ENCODE measurements around the gene PKN1.
A peak's percentile ranks its signal among the peaks of the same experiment; 100 is the strongest.

The PKN1 gene

GRCh38 chr19:14405758-14406644 is 27.1 kb upstream of the PKN1 start:
- peak; percentile 85 for DNase-seq

DNA sequence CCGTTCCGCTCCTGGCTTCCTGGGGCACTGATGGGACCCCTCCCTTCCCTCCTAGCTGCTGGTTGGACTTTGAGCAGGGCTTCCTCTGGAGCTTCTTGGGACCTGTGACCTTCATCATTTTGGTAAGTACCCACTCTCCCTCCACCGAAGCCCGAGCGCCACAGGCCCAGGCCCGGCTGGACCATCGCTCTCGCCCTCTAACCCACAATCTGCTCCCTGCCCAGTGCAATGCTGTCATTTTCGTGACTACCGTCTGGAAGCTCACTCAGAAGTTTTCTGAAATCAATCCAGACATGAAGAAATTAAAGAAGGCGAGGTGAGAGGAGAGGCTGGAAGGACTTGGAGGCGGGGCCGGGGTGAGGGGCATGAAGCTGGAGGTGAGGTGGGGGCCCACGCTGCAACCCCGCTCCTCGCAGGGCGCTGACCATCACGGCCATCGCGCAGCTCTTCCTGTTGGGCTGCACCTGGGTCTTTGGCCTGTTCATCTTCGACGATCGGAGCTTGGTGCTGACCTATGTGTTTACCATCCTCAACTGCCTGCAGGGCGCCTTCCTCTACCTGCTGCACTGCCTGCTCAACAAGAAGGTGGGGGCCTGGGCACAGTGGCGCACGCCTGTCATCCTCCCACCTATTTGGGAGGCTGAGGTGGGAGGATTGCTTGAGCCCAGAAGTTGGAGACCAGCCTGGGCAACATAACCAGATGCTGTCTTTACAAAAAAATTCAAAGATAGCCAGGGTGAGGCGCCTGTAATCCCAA is 26.3 kb upstream of the PKN1 start:
- no peak for DNase-seq

- DNase-seq: no peak
Measured at GRCh38 chr19:14407605-14408484, 25.3 kb upstream of the PKN1 start.

- DNase-seq: no peak
Measured at GRCh38 chr19:14408491-14409145, 24.5 kb upstream of the PKN1 start.

DNA sequence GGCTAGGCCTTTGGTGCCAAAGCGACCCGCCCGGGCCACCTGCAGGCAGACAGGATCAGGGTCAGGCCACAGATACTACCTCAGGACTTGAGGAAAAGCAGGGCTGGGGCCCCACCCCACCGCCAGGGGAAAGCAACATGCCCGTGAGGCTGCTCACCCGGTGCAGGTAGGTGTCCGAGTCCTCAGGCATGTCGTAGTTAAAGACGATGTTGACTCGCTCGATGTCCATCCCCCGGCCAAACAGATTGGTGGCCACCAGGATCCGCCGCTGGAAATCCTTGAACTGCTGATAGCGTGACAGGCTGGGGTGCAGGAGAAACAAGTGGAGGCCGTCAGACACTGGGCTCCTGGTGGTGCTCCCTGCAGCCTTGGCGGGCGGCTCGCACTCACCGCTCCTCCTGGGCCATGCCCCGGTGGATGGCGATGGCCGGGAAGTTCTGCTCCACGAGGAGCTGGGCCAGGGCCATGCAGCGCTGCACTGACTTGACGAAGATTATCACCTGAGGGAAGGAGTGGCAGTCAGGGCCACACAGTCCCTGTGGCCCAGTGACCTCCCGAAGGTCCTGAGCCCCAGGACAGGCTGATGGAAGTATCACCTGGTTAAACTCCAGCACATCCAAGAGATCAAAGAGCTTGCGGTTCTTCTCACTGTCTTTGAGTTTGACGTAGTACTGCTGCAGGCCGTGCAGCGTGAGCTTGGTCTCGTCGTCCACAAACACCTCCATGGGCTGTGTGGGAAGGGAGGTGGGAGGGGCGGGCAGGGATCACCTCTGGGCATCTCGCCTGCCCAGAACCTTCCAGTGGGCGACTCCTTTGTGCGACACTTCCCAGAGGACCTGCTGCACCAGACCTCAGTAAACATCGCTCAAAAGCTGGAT is 23.7 kb upstream of the PKN1 start:
- no peak for DNase-seq

DNA sequence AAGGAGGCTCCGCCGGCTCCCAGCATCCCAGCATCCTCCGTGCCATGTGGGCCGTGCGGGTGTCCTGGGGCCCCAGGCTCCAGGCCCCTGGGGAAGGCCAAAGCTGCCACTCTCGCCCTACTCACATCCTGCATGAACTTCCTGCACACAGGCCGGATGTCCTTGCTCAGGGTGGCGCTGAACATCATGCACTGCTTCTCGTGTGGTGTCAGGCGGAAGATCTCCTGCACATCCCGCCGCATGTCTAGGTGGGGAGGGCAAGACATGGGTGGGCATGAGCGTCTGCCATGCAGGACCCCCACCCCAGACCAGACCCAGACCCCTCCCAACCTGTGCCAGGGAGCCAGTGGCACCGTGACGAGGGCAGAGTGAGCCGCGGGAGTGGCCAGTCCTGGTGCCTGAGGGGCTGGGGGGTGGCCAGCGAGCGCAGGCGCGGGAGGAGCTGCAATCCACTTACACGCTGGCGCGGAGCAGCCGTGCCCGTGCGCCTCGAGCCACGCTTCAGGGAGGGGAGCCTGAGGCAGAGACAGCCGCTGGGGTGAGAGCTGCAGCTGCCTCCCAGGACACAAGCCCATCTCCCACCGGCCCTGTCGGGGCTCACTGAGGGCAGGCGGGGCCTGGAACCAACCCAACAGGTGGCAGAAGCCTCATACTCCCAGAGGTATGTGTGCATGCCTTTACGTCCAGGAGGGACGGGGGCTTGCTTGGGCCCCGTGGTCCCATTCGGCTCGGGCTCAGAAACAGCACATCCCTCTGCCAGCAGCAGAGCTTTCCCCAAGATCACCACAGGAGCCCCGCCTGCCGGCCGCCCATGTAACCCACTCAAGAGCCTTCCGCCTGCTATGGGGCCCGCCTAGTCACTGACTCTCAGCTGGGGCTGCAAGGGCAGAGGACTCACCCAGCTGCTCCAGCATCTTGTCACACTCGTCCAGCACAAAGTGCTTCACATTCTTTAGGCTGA is 22.7 kb upstream of the PKN1 start:
- DNase-seq: no peak

DNA sequence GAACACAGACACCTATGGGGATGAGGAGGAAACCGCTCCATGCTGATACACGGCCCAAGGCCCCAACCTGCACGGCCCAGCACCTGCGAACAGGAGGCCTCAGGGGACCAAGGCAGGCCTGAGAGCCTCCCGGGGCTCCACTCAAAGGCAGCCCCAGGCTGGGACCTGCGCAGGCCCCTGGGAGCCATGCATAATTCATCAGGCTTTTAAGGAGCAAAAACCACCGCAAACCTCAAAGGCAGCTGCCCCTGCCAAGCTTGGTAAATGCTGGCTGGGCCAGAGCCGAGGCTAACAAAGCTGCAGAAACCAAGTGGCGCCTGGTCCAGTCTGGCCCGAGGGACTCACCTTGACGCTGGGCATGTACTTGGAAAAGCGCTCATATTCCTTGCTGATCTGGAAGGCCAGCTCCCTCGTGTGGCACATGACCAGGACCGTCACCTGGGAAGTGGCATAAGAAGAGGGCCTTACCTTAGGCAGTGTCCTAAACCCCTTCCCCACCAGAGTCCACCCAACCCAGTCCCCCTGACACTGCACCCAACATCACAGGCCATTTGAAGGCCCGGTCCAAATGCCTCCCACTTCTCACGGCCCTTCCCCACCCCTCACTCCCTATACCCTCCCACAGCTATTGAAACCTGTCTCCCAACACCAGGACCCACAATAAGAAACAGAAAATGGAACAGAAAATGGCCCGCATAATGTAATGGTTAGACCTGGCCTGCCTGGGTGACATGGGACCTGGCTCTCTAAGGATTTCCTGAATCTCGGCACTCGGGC is 21.8 kb upstream of the PKN1 start:
- no peak for DNase-seq

- DNase-seq: no peak
Measured at GRCh38 chr19:14411938-14412245, 21.2 kb upstream of the PKN1 start.

DNA sequence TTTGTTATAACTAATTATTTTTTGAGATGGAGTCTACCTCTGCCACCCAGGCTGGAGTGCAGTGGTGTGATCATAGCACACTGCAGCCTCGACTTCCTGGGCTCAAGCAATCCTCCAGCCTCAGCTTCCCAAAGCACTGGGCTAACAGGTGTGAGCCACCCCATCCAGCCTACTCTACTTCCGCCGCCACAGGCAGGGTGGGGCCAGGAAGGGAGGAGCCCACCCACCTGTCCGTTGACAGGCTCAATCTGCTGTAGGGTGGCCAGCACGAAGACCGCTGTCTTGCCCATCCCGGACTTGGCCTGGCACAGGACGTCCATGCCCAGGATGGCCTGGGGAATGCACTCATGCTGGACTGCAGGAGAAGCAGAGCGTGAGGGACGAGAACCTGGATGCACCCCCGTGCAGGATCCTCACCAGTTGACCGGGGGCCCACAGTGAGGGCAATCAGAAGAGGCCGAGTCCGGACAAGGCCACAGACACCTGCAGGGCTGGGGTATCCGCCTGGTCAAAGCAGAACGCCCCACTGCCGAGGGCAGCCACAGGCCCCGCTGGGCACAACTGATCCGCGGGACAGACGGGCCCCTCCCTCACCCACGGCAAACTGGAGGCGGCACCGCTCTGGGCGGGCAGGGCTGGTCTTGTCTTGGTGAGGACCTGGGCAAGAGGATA is 20.6 kb upstream of the PKN1 start:
- no peak for DNase-seq

DNA sequence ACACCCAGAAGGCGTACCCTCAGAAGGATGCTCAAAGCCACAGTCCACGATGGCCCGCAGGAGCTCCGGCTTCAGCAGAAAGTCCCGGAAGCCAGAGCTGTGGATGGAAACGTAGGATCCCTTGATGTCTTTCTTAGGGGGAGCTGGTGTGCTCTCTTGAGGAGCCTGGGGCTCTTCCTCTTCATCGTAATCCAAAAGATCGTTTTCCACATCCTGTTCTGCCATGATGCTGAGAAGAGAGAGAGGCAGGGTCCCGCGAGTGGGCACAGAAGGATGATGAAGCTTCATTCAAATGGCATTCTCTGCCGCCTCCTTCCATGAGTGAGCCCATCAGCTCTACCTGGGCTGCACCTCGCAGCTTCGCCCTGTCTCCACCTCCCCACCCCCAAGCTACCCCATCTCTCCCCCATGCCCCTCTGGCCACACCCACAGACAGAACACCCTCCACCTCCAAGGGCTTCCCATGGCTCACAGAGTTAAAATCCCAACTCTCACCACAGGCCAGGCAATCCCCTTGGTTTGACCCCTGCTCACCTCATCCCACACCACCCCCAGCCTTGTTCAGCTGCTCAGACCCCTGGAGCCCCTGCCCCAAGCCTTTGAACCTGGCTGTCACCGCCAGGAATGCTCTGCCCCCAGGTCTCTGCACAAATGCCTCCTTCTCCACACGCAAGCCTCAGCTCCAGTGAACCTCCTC is 20.0 kb upstream of the PKN1 start:
- DNase-seq: no peak

DNA sequence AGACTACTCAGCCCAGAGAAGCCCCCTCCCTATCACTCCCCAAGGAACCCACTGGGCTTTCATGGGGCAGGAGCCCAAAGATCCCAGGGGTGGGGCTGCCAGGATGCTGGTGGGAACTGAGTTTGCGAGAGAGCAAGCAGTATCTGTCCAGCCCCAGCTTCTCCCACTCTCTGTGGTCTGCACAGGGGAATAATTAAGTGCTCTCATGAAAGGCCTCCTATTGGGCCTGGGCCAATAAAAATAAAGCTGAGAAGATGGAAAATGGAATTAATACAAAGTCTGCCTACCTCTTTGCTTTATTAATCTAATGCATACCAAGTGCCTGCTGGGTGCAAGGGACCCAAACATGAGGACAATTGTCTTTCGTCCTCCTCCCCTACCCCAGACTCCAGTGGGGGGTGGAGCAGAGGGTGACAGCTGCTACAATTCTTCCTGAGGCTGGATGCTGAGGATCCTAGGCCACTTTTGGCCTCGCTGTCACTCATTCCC is 19.4 kb upstream of the PKN1 start:
- no peak for DNase-seq

DNA sequence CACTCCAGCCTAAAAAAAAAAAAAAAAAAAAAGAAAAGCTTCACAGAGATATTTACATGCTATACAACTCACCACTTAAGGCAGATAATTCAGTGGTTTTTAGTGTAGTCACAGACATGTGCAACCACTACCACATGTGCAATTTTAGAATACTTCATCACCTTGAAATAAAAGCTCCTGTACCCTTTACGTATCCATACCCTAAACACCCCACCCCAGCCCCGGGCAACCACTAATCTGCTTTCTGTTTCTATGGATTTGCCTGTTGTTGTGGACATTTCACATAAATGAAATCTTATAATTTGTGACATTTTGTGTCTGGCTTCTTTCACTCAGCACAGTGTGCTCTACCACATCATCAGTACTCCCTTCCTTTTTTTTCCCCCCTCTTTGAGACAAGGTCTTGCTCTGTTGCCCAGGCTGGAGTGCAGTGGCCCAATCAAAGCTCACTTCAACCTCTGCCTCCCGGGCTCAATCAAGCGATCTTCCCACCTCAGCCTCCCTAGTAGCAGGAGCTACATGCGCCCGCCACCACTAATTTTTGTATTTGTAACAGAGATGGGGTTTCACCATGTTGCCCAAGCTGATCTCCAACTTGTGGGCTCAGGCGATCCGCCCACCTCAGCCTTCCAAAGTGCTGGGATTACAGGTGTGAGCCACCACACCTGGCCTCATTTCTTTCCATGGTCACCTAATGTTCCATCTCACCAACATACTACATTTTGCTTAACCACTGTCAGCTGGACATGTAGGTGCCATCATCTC is 18.0 kb upstream of the PKN1 start:
- no peak for DNase-seq

DNA sequence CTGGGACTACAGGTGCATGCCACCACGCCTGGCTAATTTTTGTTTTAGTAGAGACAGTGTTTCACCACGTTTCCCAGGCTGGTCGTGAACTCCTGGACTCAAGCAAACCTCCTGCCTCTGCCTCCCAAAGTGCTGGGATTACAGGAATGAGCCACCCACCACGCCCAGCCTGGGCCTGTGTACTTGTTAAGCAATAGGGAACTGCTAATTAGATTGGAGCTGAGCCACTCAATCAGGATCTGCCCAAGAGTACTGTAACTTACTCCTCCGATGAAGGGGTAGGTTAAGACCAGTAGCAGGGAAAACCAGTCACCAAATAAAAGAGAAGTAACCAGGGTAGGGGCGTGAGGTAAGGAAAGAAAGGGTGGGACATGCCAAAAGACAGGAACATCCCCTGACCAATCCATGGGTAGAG is 16.3 kb upstream of the PKN1 start:
- no peak for DNase-seq

DNA sequence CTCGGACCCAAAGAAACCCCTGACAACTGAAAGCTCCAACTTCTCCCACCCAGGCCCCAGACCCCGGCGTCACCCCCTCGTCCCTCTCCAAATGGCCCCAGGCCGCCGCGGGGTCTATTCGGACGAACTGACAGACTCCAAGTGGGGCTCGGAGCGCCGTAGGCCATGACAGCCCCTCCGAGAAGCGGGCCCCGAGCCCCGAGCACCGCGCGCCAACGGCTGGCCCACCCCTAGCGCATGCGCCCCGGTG is 14.3 kb upstream of the PKN1 start:
- DNase-seq: no peak

GRCh38 chr19:14419106-14419813 is 13.8 kb upstream of the PKN1 start, which contains the start of gene DDX39A:
Gene DDX39A, minus strand, starts transcription at chr19:14419341. Its CDS starts 6,121 bp downstream, at chr19:14413220.
- peak; percentile 90 for DNase-seq

- DNase-seq: no peak
Measured at GRCh38 chr19:14425696-14426138, 7.4 kb upstream of the PKN1 start.

Measured in right kidney (tissue), 1 donor.